ENCODE data around the gene PYY.

DNA sequence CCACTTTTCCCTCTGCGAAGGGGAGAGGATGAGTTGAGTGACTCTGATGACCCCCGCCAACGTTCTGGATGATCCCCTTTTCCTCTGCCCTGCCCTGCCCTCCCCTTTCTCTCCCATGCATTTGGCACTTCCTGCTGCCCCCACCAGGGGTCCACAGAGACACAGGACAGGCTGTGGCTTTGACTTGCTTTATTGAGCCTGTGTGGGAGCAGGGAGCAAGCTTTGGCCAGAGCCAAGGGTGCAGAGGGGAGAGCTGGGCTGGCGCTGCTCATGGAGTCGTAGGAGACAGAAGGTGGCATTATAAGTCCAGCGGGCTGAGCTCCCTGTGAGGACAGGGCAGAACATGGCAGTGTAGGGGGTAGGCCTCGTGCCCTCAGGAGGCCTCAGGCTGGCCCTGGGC lies 13.1 kb downstream of the PYY start:
- no peak for TF ChIP-seq CTCF (IDR thresholded peaks at IDR 0.05)
- TF ChIP-seq POLR2A (IDR thresholded peaks at IDR 0.05) = no peak
